GM12878 (cell line): ENCODE data around the gene FILIP1L. TPM values are rescaled to one million over a fixed set of nuclear protein-coding genes. Genes with fewer than 3 reads are reported as not detected.

Experiments
- BHLHE40 ChIP-seq, 2 experiments: fragments of 450-650 bp in 1 of 2; IDR thresholded peaks; 2 replicates each; pipeline ENCODE4 v1.6.1; 2011 to 2017; ENCODE audit warnings: low read depth in 2 of 2, borderline replicate concordance in 1 of 2, improper control_type of control experiment in 1 of 2, low read length in 1 of 2, mild to moderate bottlenecking in 1 of 2
- CHD1 ChIP-seq: IDR thresholded peaks from 2 replicates; pipeline ENCODE4 v1.6.1; 2012; ENCODE audit warnings: low read depth, low read length, improper control_type of control experiment
- ETV6 ChIP-seq, 2 experiments: fragments of 450-650 bp in 1 of 2; IDR thresholded peaks in 1 of 2; conservative IDR thresholded peaks in 1 of 2; 2 replicates each; pipeline ENCODE4 v1.6.1; 2014; ENCODE audit warnings: antibody characterized with exemption in 1 of 2, borderline replicate concordance in 1 of 2, low read depth in 1 of 2, mild to moderate bottlenecking in 1 of 2, moderate library complexity in 1 of 2
- GATAD2B ChIP-seq: fragments of 450-650 bp; conservative IDR thresholded peaks from 2 replicates; pipeline ENCODE4 v1.6.1; 2017; ENCODE audit warnings: low read depth, mild to moderate bottlenecking, moderate library complexity
- HCFC1 ChIP-seq: fragments of 150-350 bp; IDR thresholded peaks from 2 replicates; pipeline ENCODE4 v1.6.1; 2014; ENCODE audit warnings: low read length
- HDAC6 ChIP-seq: fragments of 200-600 bp; sonication (generic); IDR thresholded peaks from one replicate; pipeline ENCODE4 v1.8.0; 2017; ENCODE audit warnings: antibody characterized with exemption; ENCODE audit not compliant: unreplicated experiment
- KAT2A ChIP-seq: conservative IDR thresholded peaks from 2 replicates; pipeline ENCODE4 v1.6.1; 2011; ENCODE audit warnings: low read depth, low read length; ENCODE audit not compliant: control insufficient read depth
- MYB ChIP-seq: fragments of 150-350 bp; IDR thresholded peaks from 2 replicates; pipeline ENCODE4 v1.6.1; 2014; ENCODE audit warnings: mild to moderate bottlenecking, low read depth, low read length, borderline replicate concordance
- NFIC ChIP-seq: IDR thresholded peaks from 2 replicates; pipeline ENCODE4 v1.6.1; 2012; ENCODE audit warnings: low read depth, mild to moderate bottlenecking, inconsistent platforms, low read length, moderate library complexity
- NFYA ChIP-seq: IDR thresholded peaks from 2 replicates; pipeline ENCODE4 v1.6.1; 2011; ENCODE audit warnings: low read depth, mild to moderate bottlenecking, low read length, improper control_type of control experiment, borderline replicate concordance
- NRF1 ChIP-seq: conservative IDR thresholded peaks from 2 replicates; pipeline ENCODE4 v1.6.1; 2011; ENCODE audit warnings: mild to moderate bottlenecking, low read depth, low read length, improper control_type of control experiment
- RFX5 ChIP-seq: IDR thresholded peaks from 2 replicates; pipeline ENCODE4 v1.6.1; 2011; ENCODE audit warnings: low read depth, low read length, improper control_type of control experiment
- STAT3 ChIP-seq: IDR thresholded peaks from 2 replicates; pipeline ENCODE4 v1.6.1; 2011; ENCODE audit warnings: low read depth, low read length, improper control_type of control experiment
- WRNIP1 ChIP-seq: IDR thresholded peaks from 2 replicates; pipeline ENCODE4 v1.6.1; 2011; ENCODE audit warnings: low read depth, low read length, improper control_type of control experiment, borderline replicate concordance
- polyA plus RNA-seq, 11 experiments: library from polyadenylated mRNA; depleted of rRNA in 4 of 11; unstranded in 6 of 11; stranded (reverse) in 5 of 11; fragments of >200 nt; fragmentation: Nextera tagmentation in 4 of 11; fragmentation: Illumina TruSeq in 1 of 11; extraction: Ambion mirVana in 4 of 11; extraction: Trizol in 1 of 11; gene quantifications; 1 replicate in 1 of 11; 2 replicates in 10 of 11; pipeline versions ENCODE4 v1.2.1 to v1.2.3, GENCODE V29; 2011 to 2016; ENCODE audit warnings: inconsistent platforms in 2 of 11, missing spikeins in 2 of 11, low read depth in 1 of 11
- total RNA-seq, 4 experiments: library from RNA; depleted of rRNA in 3 of 4; stranded (reverse); fragments of >200 nt in 3 of 4; fragmentation: Illumina TruSeq in 1 of 4; extraction: Trizol in 1 of 4; gene quantifications; 2 replicates each; pipeline versions ENCODE4 v1.2.1 to v1.2.3, GENCODE V29; 2013 to 2021
- TF ChIP-seq, protein P1 (sequence below): IDR thresholded peaks from 2 replicates; pipeline ENCODE4 v1.6.1; 2012; ENCODE audit warnings: improper control_type of control experiment, low read depth, low read length; ENCODE audit not compliant: insufficient replicate concordance

FILIP1L gene
- total and polyA plus RNA-seq, 10 of the 15 experiments (the other 5 are each of a cell fraction or from before 2014, with no cell fraction given), result 0.24 to 6.1 (median 3.5) TPM

- TF ChIP-seq, protein P1, sequence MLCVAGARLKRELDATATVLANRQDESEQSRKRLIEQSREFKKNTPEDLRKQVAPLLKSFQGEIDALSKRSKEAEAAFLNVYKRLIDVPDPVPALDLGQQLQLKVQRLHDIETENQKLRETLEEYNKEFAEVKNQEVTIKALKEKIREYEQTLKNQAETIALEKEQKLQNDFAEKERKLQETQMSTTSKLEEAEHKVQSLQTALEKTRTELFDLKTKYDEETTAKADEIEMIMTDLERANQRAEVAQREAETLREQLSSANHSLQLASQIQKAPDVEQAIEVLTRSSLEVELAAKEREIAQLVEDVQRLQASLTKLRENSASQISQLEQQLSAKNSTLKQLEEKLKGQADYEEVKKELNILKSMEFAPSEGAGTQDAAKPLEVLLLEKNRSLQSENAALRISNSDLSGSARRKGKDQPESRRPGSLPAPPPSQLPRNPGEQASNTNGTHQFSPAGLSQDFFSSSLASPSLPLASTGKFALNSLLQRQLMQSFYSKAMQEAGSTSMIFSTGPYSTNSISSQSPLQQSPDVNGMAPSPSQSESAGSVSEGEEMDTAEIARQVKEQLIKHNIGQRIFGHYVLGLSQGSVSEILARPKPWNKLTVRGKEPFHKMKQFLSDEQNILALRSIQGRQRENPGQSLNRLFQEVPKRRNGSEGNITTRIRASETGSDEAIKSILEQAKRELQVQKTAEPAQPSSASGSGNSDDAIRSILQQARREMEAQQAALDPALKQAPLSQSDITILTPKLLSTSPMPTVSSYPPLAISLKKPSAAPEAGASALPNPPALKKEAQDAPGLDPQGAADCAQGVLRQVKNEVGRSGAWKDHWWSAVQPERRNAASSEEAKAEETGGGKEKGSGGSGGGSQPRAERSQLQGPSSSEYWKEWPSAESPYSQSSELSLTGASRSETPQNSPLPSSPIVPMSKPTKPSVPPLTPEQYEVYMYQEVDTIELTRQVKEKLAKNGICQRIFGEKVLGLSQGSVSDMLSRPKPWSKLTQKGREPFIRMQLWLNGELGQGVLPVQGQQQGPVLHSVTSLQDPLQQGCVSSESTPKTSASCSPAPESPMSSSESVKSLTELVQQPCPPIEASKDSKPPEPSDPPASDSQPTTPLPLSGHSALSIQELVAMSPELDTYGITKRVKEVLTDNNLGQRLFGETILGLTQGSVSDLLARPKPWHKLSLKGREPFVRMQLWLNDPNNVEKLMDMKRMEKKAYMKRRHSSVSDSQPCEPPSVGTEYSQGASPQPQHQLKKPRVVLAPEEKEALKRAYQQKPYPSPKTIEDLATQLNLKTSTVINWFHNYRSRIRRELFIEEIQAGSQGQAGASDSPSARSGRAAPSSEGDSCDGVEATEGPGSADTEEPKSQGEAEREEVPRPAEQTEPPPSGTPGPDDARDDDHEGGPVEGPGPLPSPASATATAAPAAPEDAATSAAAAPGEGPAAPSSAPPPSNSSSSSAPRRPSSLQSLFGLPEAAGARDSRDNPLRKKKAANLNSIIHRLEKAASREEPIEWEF, result no peak
- no peak for TF ChIP-seq HCFC1
- no peak for TF ChIP-seq BHLHE40 (IDR thresholded peaks at IDR 0.05; ENCODE audit: borderline replicate concordance in 1 of 2, low read depth in 2 of 2, low read length in 1 of 2)
- TF ChIP-seq GATAD2B, result no peak
- TF ChIP-seq ETV6 (conservative IDR thresholded peaks at IDR 0.05 in 1 of 2, IDR thresholded peaks at IDR 0.05 in 1 of 2; ENCODE audit: borderline replicate concordance in 1 of 2, low read depth in 1 of 2), result no peak
- TF ChIP-seq RFX5, result no peak
- TF ChIP-seq KAT2A, result no peak
- no peak for TF ChIP-seq STAT3
- no peak for TF ChIP-seq NFIC
- no peak for TF ChIP-seq CHD1
- no peak for TF ChIP-seq WRNIP1
- no peak for TF ChIP-seq NRF1
- TF ChIP-seq NFYA, result no peak
- TF ChIP-seq MYB, result no peak
- no peak for TF ChIP-seq HDAC6
- TF ChIP-seq, all 136 proteins: peak for 0
Observed at GRCh38 chr3:100082714-100083113, 31.6 kb downstream of the FILIP1L start (continued).
